ENCODE data around the gene NRG3.
"Not testable (repeated sequence)": the region's sequence is repeated elsewhere in the genome, so short reads cannot be mapped to it uniquely, and the experiment has no call there.

The NRG3 gene

GRCh38 chr10:82674036-82674435, 799.0 kb downstream of the NRG3 start:
- no peaks in the 10 kb centered on the region for H3K4me1 Mint-ChIP-seq
- H3K36me3 Mint-ChIP-seq (ENCODE audit: low read depth), result peaks cover 8% of the 10 kb centered on the region
- no peak overlapping the region for H3K4me3 Mint-ChIP-seq
- H3K27me3 Mint-ChIP-seq (ENCODE audit: low read depth), result peaks cover 6% of the 10 kb centered on the region
- TF ChIP-seq CTCF (IDR thresholded peaks at IDR 0.05; ENCODE audit: unreplicated experiment in 3 of 3), result no peak
- H3K9me3 Mint-ChIP-seq, result peaks cover 10% of the 10 kb centered on the region
- no peak overlapping the region for H3K27ac Mint-ChIP-seq

GRCh38 chr10:82677932-82678331, 802.9 kb downstream of the NRG3 start:
- H3K27me3 Mint-ChIP-seq (ENCODE audit: low read depth); H3K4me3 Mint-ChIP-seq; H3K36me3 Mint-ChIP-seq (ENCODE audit: low read depth); H3K4me1 Mint-ChIP-seq; H3K27ac Mint-ChIP-seq; H3K9me3 Mint-ChIP-seq: not testable (repeated sequence)

- H3K4me1 Mint-ChIP-seq; H3K4me3 Mint-ChIP-seq; H3K27ac Mint-ChIP-seq; H3K36me3 Mint-ChIP-seq (ENCODE audit: low read depth); H3K9me3 Mint-ChIP-seq; H3K27me3 Mint-ChIP-seq (ENCODE audit: low read depth): not testable (repeated sequence)
These were observed 803.5 kb downstream of the NRG3 start for GRCh38 chr10:82678451-82678850.

GRCh38 chr10:82680608-82681007, 805.6 kb downstream of the NRG3 start:
- H3K27ac Mint-ChIP-seq, result no peak overlapping the region
- H3K4me1 Mint-ChIP-seq, result no peaks in the 10 kb centered on the region
- peaks cover 6% of the 10 kb centered on the region for H3K27me3 Mint-ChIP-seq (ENCODE audit: low read depth)
- peaks cover 8% of the 10 kb centered on the region for H3K36me3 Mint-ChIP-seq (ENCODE audit: low read depth)
- peaks cover 10% of the 10 kb centered on the region for H3K9me3 Mint-ChIP-seq
- no peak overlapping the region for H3K4me3 Mint-ChIP-seq
- TF ChIP-seq CTCF (IDR thresholded peaks at IDR 0.05; ENCODE audit: unreplicated experiment in 3 of 3), result no peak

GRCh38 chr10:82683945-82684344, 809.0 kb downstream of the NRG3 start:
- no peaks in the 10 kb centered on the region for H3K36me3 Mint-ChIP-seq (ENCODE audit: low read depth)
- H3K27me3 Mint-ChIP-seq (ENCODE audit: low read depth), result no peaks in the 10 kb centered on the region
- TF ChIP-seq CTCF (IDR thresholded peaks at IDR 0.05; ENCODE audit: unreplicated experiment in 3 of 3), result no peak
- H3K9me3 Mint-ChIP-seq, result no peaks in the 10 kb centered on the region
- no peak overlapping the region for H3K27ac Mint-ChIP-seq
- no peaks in the 10 kb centered on the region for H3K4me1 Mint-ChIP-seq
- no peak overlapping the region for H3K4me3 Mint-ChIP-seq

GRCh38 chr10:82685087-82685486, 810.1 kb downstream of the NRG3 start:
- Mint-ChIP-seq H3K9me3 (no peaks in the 10 kb centered on the region), H3K27ac (no peak overlapping the region), H3K36me3 (ENCODE audit: low read depth) (no peaks in the 10 kb centered on the region), H3K4me1 (no peaks in the 10 kb centered on the region), H3K4me3 (no peak overlapping the region), H3K27me3 (ENCODE audit: low read depth) (no peaks in the 10 kb centered on the region)
- TF ChIP-seq CTCF (IDR thresholded peaks at IDR 0.05; ENCODE audit: unreplicated experiment in 3 of 3), result no peak

GRCh38 chr10:82691211-82691610, 816.2 kb downstream of the NRG3 start:
- no peak for TF ChIP-seq CTCF (IDR thresholded peaks at IDR 0.05; ENCODE audit: unreplicated experiment in 3 of 3)
- H3K27me3 Mint-ChIP-seq (ENCODE audit: low read depth), result no peaks in the 10 kb centered on the region
- no peak overlapping the region for H3K4me3 Mint-ChIP-seq
- no peaks in the 10 kb centered on the region for H3K4me1 Mint-ChIP-seq
- peaks cover 4% of the 10 kb centered on the region for H3K36me3 Mint-ChIP-seq (ENCODE audit: low read depth)
- H3K27ac Mint-ChIP-seq, result no peak overlapping the region
- peaks cover 6% of the 10 kb centered on the region for H3K9me3 Mint-ChIP-seq
